OCI-LY1 (cell line): ENCODE data around the gene NDC1.

Experiments used
- H2AFZ ChIP-seq: fragments of 200-600 bp; sonication (generic), shearing (Covaris generic); 2 replicates; pipeline ENCODE4 v1.6.0; 2014; ENCODE audit warnings: antibody characterized with exemption, mild to moderate bottlenecking, low read length
- H3F3A ChIP-seq: fragments of 200-600 bp; sonication (generic), shearing (Covaris generic); 2 replicates; pipeline ENCODE4 v1.6.0; 2014; ENCODE audit warnings: mild to moderate bottlenecking, antibody characterized with exemption, low read length, moderate library complexity; ENCODE audit not compliant: insufficient read depth
- H3K27ac ChIP-seq: fragments of 200-600 bp; sonication (generic); 2 replicates; pipeline ENCODE4 v1.5.1; 2014; ENCODE audit warnings: low read length, mixed run types, mild to moderate bottlenecking, low read depth; ENCODE audit not compliant: poor library complexity, severe bottlenecking
- H3K27me3 ChIP-seq: fragments of 200-600 bp; sonication (generic); 2 replicates; pipeline ENCODE4 v1.6.0; 2014; ENCODE audit warnings: antibody characterized with exemption, mild to moderate bottlenecking, low read length, moderate library complexity; ENCODE audit not compliant: insufficient read depth
- H3K36me3 ChIP-seq: fragments of 200-600 bp; sonication (generic); 2 replicates; pipeline ENCODE4 v1.6.1; 2014; ENCODE audit warnings: mild to moderate bottlenecking, antibody characterized with exemption, low read length, moderate library complexity, mixed read lengths; ENCODE audit not compliant: insufficient read depth
- H3K4me1 ChIP-seq: fragments of 200-600 bp; sonication (generic); 2 replicates; pipeline ENCODE4 v1.5.1; 2014; ENCODE audit warnings: mild to moderate bottlenecking, low read length, moderate library complexity; ENCODE audit not compliant: insufficient read depth, severe bottlenecking
- H3K4me2 ChIP-seq: fragments of 200-600 bp; sonication (generic), shearing (Covaris generic); 2 replicates; pipeline ENCODE4 v1.6.1; 2014; ENCODE audit warnings: low read length
- H3K4me3 ChIP-seq: fragments of 200-600 bp; sonication (generic); 2 replicates; pipeline ENCODE4 v1.5.1; 2014; ENCODE audit warnings: low read length, low read depth, mild to moderate bottlenecking, mixed read lengths; ENCODE audit not compliant: poor library complexity, severe bottlenecking
- H3K79me2 ChIP-seq: fragments of 200-600 bp; shearing (Covaris generic); 2 replicates; pipeline ENCODE4 v1.6.1; 2016; ENCODE audit warnings: mixed run types, low read length, mixed read lengths; ENCODE audit not compliant: insufficient read depth
- H3K9ac ChIP-seq: fragments of 200-600 bp; sonication (generic), shearing (Covaris generic); 2 replicates; pipeline ENCODE4 v1.6.1; 2014; ENCODE audit warnings: mild to moderate bottlenecking, low read length, mixed read lengths
- H3K9me2 ChIP-seq: fragments of 200-600 bp; sonication (generic), shearing (Covaris generic); 2 replicates; pipeline ENCODE4 v1.6.1; 2014; ENCODE audit warnings: low read depth, mild to moderate bottlenecking, low read length, mixed read lengths
- H3K9me3 ChIP-seq: fragments of 200-600 bp; shearing (Covaris generic); 2 replicates; pipeline ENCODE4 v1.6.1; 2014; ENCODE audit warnings: low read length, mixed read lengths
- H4K20me1 ChIP-seq: fragments of 200-600 bp; sonication (generic), shearing (Covaris generic); 2 replicates; pipeline ENCODE4 v1.6.0; 2016; ENCODE audit warnings: mild to moderate bottlenecking, low read length; ENCODE audit not compliant: insufficient read depth
- EZH2 ChIP-seq: fragments of 200-600 bp; sonication (generic), shearing (Covaris generic); IDR thresholded peaks from 2 replicates; pipeline ENCODE4 v1.8.0; 2017; ENCODE audit warnings: borderline replicate concordance, mixed run types, mild to moderate bottlenecking, antibody characterized with exemption, low read length, moderate library complexity, mixed read lengths
- TF ChIP-seq, protein P1 (sequence below): fragments of 200-600 bp; sonication (generic), shearing (Covaris generic); IDR thresholded peaks from 2 replicates; pipeline ENCODE4 v1.5.1; 2017; ENCODE audit warnings: mild to moderate bottlenecking, antibody characterized with exemption, low read length, moderate library complexity, mixed read lengths

Gene NDC1

DNA sequence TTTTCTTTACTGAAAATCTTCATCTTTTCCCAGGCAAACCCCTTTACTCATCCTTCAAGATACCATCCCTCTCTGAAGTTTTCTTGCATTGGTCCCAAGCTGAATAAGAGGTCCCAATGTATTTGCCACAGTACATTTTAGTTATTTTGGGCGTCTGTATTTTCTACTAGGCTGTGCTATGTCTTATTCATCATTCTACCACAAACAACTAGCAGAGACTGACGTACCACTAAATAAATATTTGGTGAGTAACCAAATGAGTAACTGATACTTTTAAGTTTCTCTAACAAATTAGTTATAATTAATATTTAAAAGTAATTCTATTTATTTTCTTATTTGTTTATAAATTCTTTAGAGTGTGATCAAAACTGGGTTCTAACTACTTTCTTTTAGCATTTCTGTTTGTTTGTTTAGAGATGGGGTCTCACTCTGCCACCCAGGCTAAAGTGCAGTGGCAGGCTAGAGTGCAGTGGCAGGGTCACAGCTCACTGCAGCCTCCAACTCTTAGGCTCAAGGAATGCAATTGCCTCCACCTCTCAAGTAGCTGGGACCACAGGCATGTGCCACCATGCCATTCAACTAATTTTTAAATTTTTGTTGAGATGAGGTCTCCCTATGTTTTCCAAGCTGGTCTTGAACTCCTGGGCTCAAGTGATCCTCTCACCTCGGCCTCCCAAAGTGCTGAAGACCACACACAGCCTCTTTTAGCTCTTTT, 33.1 kb downstream of the NDC1 start:
- no peak overlapping the region for H3K9ac ChIP-seq
- no peaks in the 10 kb centered on the region for H3K9me2 ChIP-seq
- H3K4me3 ChIP-seq = no peak overlapping the region
- H3K27ac ChIP-seq = no peak overlapping the region
- H3K4me2 ChIP-seq = no peak overlapping the region
- no peaks in the 10 kb centered on the region for H4K20me1 ChIP-seq
- no peak overlapping the region for H2AFZ ChIP-seq
- H3K79me2 ChIP-seq = no peaks in the 10 kb centered on the region
- H3K9me3 ChIP-seq = no peaks in the 10 kb centered on the region
- peaks cover 93% of the 10 kb centered on the region for H3K36me3 ChIP-seq
- H3K27me3 ChIP-seq = no peaks in the 10 kb centered on the region
- no peaks in the 10 kb centered on the region for H3K4me1 ChIP-seq
- TF ChIP-seq EZH2 = no peak
- H3F3A ChIP-seq = no peaks in the 10 kb centered on the region

DNA sequence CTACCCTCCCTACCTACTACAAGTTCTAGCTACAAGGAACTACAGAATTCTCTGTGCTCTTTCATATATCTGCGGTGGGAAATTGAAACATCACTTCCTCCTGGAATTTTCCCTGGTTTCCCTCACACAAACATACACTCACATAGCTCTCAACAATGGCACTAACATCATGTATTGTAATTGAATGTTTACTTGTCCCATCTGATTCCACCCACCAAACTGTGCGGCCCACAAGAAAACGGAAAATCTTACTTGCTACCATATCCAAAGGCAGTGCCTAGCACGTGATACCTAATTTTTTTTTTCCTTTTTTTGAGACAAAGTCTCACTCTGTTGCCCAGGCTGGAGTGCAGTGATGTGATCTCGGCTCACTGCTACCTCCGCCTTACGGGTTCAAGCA, 33.9 kb downstream of the NDC1 start:
- Histone ChIP-seq H3K79me2 (no peaks in the 10 kb centered on the region), H3K9me2 (no peaks in the 10 kb centered on the region), H4K20me1 (no peaks in the 10 kb centered on the region), H3K36me3 (peaks cover 93% of the 10 kb centered on the region), H3F3A (no peaks in the 10 kb centered on the region), H2AFZ (no peak overlapping the region), H3K4me3 (no peak overlapping the region), H3K9ac (no peak overlapping the region), H3K4me2 (no peak overlapping the region), H3K27ac (no peak overlapping the region), H3K27me3 (no peaks in the 10 kb centered on the region), H3K4me1 (no peaks in the 10 kb centered on the region), H3K9me3 (no peaks in the 10 kb centered on the region)
- no peak for TF ChIP-seq EZH2
- TF ChIP-seq, protein P1, sequence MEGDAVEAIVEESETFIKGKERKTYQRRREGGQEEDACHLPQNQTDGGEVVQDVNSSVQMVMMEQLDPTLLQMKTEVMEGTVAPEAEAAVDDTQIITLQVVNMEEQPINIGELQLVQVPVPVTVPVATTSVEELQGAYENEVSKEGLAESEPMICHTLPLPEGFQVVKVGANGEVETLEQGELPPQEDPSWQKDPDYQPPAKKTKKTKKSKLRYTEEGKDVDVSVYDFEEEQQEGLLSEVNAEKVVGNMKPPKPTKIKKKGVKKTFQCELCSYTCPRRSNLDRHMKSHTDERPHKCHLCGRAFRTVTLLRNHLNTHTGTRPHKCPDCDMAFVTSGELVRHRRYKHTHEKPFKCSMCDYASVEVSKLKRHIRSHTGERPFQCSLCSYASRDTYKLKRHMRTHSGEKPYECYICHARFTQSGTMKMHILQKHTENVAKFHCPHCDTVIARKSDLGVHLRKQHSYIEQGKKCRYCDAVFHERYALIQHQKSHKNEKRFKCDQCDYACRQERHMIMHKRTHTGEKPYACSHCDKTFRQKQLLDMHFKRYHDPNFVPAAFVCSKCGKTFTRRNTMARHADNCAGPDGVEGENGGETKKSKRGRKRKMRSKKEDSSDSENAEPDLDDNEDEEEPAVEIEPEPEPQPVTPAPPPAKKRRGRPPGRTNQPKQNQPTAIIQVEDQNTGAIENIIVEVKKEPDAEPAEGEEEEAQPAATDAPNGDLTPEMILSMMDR = no peak

DNA sequence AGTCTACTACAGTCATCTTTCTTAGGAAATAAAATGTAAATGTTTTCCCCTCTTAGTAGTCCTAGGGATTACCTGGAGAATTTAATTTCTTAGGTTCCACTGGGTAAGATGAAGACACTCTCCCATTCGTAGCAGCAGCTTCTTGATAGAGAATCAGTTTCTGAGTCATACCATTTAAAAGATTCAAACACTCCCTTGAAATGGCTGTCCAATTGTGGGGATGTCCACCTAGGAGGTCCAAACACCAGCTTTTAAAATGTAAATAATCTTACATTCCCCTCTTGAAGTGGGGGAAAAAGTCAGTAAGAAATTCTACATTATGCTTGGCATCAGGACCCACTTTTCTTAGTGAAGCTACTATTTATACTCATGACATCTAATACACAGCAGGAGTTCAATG, 37.5 kb downstream of the NDC1 start:
- Histone ChIP-seq H3K27me3 (no peaks in the 10 kb centered on the region), H3K4me3 (no peak overlapping the region), H3K27ac (no peak overlapping the region), H3K4me2 (no peak overlapping the region), H3F3A (no peaks in the 10 kb centered on the region), H3K36me3 (peaks cover 89% of the 10 kb centered on the region), H3K9me3 (no peaks in the 10 kb centered on the region), H4K20me1 (no peaks in the 10 kb centered on the region), H3K9me2 (no peaks in the 10 kb centered on the region), H3K9ac (no peak overlapping the region), H3K79me2 (no peaks in the 10 kb centered on the region), H2AFZ (no peak overlapping the region), H3K4me1 (no peaks in the 10 kb centered on the region)
- TF ChIP-seq, protein P1 = no peak
- TF ChIP-seq EZH2 = no peak

DNA sequence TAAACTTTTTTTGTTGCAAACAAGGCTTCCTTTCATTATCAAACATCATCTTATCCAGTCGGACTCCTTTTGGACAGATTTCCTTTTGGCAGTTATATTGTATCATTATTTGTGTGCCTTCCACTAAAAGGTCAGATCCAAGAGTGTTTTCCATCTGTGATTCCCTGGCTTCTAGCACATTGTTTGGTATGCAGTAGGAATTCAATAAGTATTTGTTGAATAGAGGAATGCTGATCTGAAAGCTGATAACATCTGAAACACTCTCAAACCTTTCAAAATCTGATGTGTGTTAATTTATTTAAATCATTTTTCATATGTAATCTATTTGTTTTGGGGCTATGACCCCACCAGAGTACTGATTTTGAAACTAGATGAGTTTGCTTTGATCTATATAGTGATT, 39.0 kb downstream of the NDC1 start:
- Histone ChIP-seq H3F3A (no peaks in the 10 kb centered on the region), H3K27me3 (no peaks in the 10 kb centered on the region), H3K9ac (no peak overlapping the region), H3K4me2 (no peak overlapping the region), H3K36me3 (peaks cover 92% of the 10 kb centered on the region), H3K9me2 (no peaks in the 10 kb centered on the region), H2AFZ (no peak overlapping the region), H3K4me3 (no peak overlapping the region), H3K4me1 (no peaks in the 10 kb centered on the region), H3K27ac (no peak overlapping the region), H3K79me2 (no peaks in the 10 kb centered on the region), H4K20me1 (no peaks in the 10 kb centered on the region), H3K9me3 (no peaks in the 10 kb centered on the region)
- no peak for TF ChIP-seq EZH2
- TF ChIP-seq, protein P1 = no peak
